ENCODE results near the gene WWOX.

The WWOX gene

DNA sequence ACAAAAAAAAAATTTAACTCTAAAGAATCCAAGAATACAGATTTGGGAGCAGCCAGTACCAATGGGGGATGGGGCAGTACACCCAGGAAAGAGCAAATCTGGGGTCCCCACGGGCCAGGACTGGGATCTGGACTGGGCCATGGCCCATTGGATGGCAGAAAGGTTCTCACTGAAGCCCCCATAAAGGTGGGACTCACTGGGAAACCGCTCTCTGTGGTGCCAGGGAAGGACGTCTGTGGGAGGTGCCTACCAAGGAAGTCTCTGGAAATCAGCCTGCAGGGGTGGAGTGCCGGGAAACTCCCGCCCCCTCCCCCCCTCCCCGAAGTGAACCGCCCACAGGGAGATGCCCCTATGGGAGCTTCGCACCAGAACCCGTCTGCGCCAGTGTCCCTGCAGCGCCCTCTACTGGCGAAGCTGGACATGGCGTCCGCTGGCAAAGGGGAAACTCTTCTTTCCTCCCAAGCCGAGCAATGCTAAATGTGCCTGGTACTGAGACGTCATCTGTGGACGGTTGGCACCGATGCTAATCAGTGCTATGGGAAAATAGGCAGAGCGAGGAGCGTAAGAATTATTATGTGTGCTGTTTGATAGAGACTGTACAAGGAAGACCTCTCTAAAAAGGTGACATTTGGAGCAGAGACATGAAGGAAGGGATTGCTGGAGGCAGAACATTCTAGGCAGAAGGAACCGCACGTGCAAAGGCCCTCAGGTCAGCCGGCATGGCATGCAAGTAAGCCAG lies 671.1 kb downstream of the WWOX start:
- DNase-seq (ENCODE audit: low read depth), result no peak
- no peak for TF ChIP-seq CTCF (IDR thresholded peaks at IDR 0.05; ENCODE audit: control insufficient read depth, insufficient read depth, low read depth, low read length, missing control alignments)
- H3K4me3 ChIP-seq (ENCODE audit: control insufficient read depth, low read depth, low read length), result no peak overlapping the region

- no peak for TF ChIP-seq CTCF (IDR thresholded peaks at IDR 0.05; ENCODE audit: control insufficient read depth, insufficient read depth, low read depth, low read length, missing control alignments)
- DNase-seq (ENCODE audit: low read depth), result no peak
- H3K4me3 ChIP-seq (ENCODE audit: control insufficient read depth, low read depth, low read length), result no peak overlapping the region
These were observed 673.8 kb downstream of the WWOX start for GRCh38 chr16:78773291-78773702.

DNA sequence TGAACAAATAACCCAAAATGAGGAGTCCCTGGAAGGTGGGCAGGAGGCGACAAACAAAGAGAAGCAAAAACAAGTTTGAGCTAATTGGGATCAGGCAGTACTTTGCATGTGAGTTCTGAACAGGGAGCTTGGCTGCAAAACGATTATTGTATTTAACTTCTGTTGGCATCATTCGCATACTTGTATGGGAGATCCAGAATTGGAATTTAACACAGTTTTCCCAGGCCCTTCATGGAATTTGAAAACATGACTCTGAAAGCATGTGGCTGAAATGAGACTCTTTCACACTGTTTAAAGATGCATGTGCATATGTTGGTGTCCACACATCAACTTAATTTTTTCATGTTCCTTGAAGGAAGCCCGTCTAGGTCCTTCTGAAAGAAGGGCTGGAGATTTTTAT lies 674.3 kb downstream of the WWOX start:
- TF ChIP-seq CTCF (IDR thresholded peaks at IDR 0.05; ENCODE audit: control insufficient read depth, insufficient read depth, low read depth, low read length, missing control alignments), result no peak
- DNase-seq (ENCODE audit: low read depth), result no peak
- no peak overlapping the region for H3K4me3 ChIP-seq (ENCODE audit: control insufficient read depth, low read depth, low read length)

DNA sequence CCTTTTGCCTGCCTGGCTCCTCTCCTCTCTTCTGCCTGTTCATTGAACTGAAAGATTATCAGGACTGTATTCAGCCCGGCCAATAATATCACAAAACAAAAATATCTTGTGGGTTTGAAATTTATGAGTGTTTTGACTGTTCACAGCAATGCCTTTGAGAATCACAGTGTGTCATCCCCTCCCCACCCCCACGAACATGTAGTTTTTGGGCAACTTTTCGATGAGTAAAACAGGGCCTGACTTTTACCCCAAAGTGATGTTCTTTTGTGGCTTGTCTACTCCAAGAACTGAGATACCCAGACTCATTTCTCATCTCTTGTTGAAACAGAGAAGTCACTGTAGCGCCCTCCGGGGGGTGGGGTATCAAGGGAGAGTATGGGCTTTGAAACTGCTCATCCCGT lies 675.7 kb downstream of the WWOX start:
- DNase-seq (ENCODE audit: low read depth), result no peak
- no peak overlapping the region for H3K4me3 ChIP-seq (ENCODE audit: control insufficient read depth, low read depth, low read length)
- TF ChIP-seq CTCF (IDR thresholded peaks at IDR 0.05; ENCODE audit: control insufficient read depth, insufficient read depth, low read depth, low read length, missing control alignments), result no peak

DNA sequence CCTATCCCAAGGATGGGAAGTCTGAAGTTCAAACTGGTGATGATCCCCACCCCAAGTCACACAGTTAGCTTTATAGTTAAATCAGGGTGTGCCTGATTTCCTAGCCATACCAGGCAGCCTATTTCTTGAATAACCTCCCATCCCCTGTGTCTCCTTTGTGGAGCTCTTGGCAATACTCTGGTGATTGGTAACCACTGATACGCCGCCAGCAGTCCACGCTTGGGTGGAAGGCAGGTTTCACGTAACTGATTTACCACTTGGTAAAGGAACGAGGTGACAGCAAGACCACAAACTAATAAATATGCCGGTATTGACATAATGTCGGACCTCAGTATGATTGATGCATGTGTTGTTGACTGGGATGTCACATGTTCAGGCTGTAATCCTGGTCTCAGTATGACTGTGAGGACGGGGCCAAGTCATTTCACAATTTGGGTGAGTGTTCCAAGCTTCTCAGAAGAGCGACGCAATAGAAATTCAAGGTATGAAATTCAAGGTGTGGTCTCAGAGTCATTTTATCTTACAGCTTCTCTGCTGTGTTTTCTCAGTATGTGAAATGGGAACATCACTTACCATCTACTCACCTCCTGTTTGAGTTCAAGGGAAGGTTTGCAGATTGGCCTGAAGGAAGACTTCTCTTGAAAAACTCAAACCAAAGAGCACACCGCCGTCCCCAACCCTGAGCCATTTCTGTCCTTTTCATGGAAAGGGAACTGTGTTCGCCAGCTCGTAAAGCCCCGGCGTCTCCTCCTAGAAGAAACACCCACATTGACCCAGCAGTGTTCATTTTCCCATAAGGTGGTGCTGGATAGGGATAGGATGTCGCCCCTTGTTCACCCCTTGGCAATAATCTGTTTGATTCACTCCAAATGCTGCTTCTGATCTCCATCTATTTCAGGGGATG lies 678.9 kb downstream of the WWOX start:
- DNase-seq (ENCODE audit: low read depth), result no peak
- H3K4me3 ChIP-seq (ENCODE audit: control insufficient read depth, low read depth, low read length), result no peak overlapping the region
- no peak for TF ChIP-seq CTCF (IDR thresholded peaks at IDR 0.05; ENCODE audit: control insufficient read depth, insufficient read depth, low read depth, low read length, missing control alignments)

- TF ChIP-seq CTCF (IDR thresholded peaks at IDR 0.05; ENCODE audit: control insufficient read depth, insufficient read depth, low read depth, low read length, missing control alignments), result no peak
- H3K4me3 ChIP-seq (ENCODE audit: control insufficient read depth, low read depth, low read length), result no peak overlapping the region
- no peak for DNase-seq (ENCODE audit: low read depth)
These were observed 681.4 kb downstream of the WWOX start for GRCh38 chr16:78780808-78781207.
